GM21515 (cell line): ENCODE measurements around the gene PIK3CB.

ENCODE experiments used
- ATAC-seq: cut with Tn5 transposase; IDR thresholded peaks from one replicate; pipeline ENCODE4 v1.9.1; 2021; ENCODE audit not compliant: unreplicated experiment

The PIK3CB gene

GRCh38 chr3:138834596-138835396, at the start of gene PIK3CB:
PIK3CB (minus strand) TSS chr3:138834928; CDS start chr3:138759343, 75,585 bp downstream.
- ATAC-seq, result peak; percentile 89

- no peak for ATAC-seq
Observed at GRCh38 chr3:138881233-138881632, 46.5 kb upstream of the PIK3CB start.

- ATAC-seq, result no peak
Observed at GRCh38 chr3:138879541-138880380, 45.0 kb upstream of the PIK3CB start.

GRCh38 chr3:138877226-138877625, 42.5 kb upstream of the PIK3CB start:
- no peak for ATAC-seq

- no peak for ATAC-seq
Observed at GRCh38 chr3:138875754-138876664, 41.3 kb upstream of the PIK3CB start.

GRCh38 chr3:138875096-138875753, 40.5 kb upstream of the PIK3CB start:
- no peak for ATAC-seq

GRCh38 chr3:138873471-138874278, 38.9 kb upstream of the PIK3CB start:
- no peak for ATAC-seq

- no peak for ATAC-seq
Observed at GRCh38 chr3:138872632-138873031, 37.9 kb upstream of the PIK3CB start.

- ATAC-seq, result no peak
Observed at GRCh38 chr3:138867996-138868395, 33.3 kb upstream of the PIK3CB start.

GRCh38 chr3:138863776-138864113, 29.0 kb upstream of the PIK3CB start:
- ATAC-seq, result no peak

- ATAC-seq, result no peak
Observed at GRCh38 chr3:138862924-138863775, 28.4 kb upstream of the PIK3CB start.

GRCh38 chr3:138862531-138862923, 27.8 kb upstream of the PIK3CB start:
- ATAC-seq, result no peak

- no peak for ATAC-seq
Observed at GRCh38 chr3:138861798-138862197, 27.1 kb upstream of the PIK3CB start.

- ATAC-seq, result no peak
Observed at GRCh38 chr3:138856799-138857198, 22.1 kb upstream of the PIK3CB start.

GRCh38 chr3:138854940-138855339, 20.2 kb upstream of the PIK3CB start:
- ATAC-seq, result no peak

- ATAC-seq, result no peak
Observed at GRCh38 chr3:138854204-138854603, 19.5 kb upstream of the PIK3CB start.

- no peak for ATAC-seq
Observed at GRCh38 chr3:138850151-138850550, 15.4 kb upstream of the PIK3CB start.

- no peak for ATAC-seq
Observed at GRCh38 chr3:138849222-138849940, 14.7 kb upstream of the PIK3CB start.
